COR-L47 (cell line): ENCODE data around the gene SARNP.
A peak's percentile ranks its signal among the peaks of the same experiment; 100 is the strongest.

Experiments used
- DNase-seq: peaks from one replicate; lab custom pipeline; 2025; lab: John Stamatoyannopoulos, UW

The SARNP gene

GRCh38 chr12:55707841-55708694, 109.5 kb downstream of the SARNP start, which contains the start of gene ITGA7:
Gene ITGA7 (minus strand): TSS chr12:55707904. CDS start chr12:55707682, 222 bp downstream.
- DNase-seq = peak; percentile 53
